HCT116 (cell line): Measurements from ENCODE around the gene SNRNP70. TPM values are rescaled to one million over a fixed set of nuclear protein-coding genes. Genes with fewer than 3 reads are reported as not detected.

ENCODE experiments used
- ATAC-seq: fragments of 200-7000 bp; cut with Tn5 transposase; 2 replicates; pipeline ENCODE4 v1.9.1; 2020; ENCODE audit warnings: mild to moderate bottlenecking, moderate library complexity
- BruUV-seq: library from RNA; stranded (reverse); fragments of 400-500 nt; replicated peaks from 2 replicates; lab custom pipeline; 2021; lab: Mats Ljungman, UMichigan
- CTCF ChIA-PET: fragments of 300-600 bp; sonication (Branson Sonifier 250); formaldehyde crosslinking; loops from one replicate; lab custom pipeline; 2021; ENCODE audit warnings: antibody characterized with exemption; lab: Charles Lee
- POLR2A ChIA-PET: fragments of 300-600, 350-600 bp; sonication (Branson Sonifier 250); formaldehyde crosslinking; loops from one replicate; lab custom pipeline; 2021; ENCODE audit warnings: antibody characterized with exemption; lab: Charles Lee
- RAD21 ChIA-PET, 2 experiments: fragments of 300-600 bp; sonication (Branson Sonifier 250); formaldehyde crosslinking; loops; one replicate each; lab custom pipeline; 2023; ENCODE audit warnings: low total read pairs in 2 of 2; ENCODE audit not compliant: uncharacterized antibody in 2 of 2, unreplicated experiment in 2 of 2, low non-redundant PET in 1 of 2; lab: Charles Lee
- DNase-seq: peaks from one replicate; pipeline ENCODE4 v3.0.0-alpha.2; 2010; ENCODE audit warnings: low read depth, low spot score
- H2AFZ ChIP-seq: fragments of 200-600 bp; shearing (Covaris generic), sonication (generic); 2 replicates; pipeline ENCODE4 v1.6.1; 2017; ENCODE audit warnings: low read depth, mixed run types, mixed read lengths, antibody characterized with exemption, low read length; ENCODE audit not compliant: poor library complexity, severe bottlenecking
- H3K27ac ChIP-seq: 2 replicates; pipeline ENCODE4 v1.5.1; 2012; ENCODE audit warnings: low read depth, low read length
- H3K27me3 ChIP-seq: fragments of 200-600 bp; sonication (generic); 2 replicates; pipeline ENCODE4 v1.6.1; 2016; ENCODE audit warnings: mixed run types, low read length, mixed read lengths; ENCODE audit not compliant: insufficient read depth
- H3K36me3 ChIP-seq, 2 experiments: fragments of 200-500 bp in 1 of 2; fragments of 200-600 bp in 1 of 2; sonication (Bioruptor generic) in 1 of 2; sonication (generic) in 1 of 2; 2 replicates each; pipeline versions ENCODE4 v1.5.1 to v1.6.1; 2014 to 2016; ENCODE audit warnings: low read length in 2 of 2, inconsistent platforms in 1 of 2, mixed read lengths in 1 of 2, mixed run types in 1 of 2; ENCODE audit not compliant: insufficient read depth in 2 of 2, control insufficient read depth in 1 of 2
- H3K4me1 ChIP-seq, 2 experiments: fragments of 200-600 bp in 1 of 2; sonication (generic) in 1 of 2; 2 replicates each; pipeline versions ENCODE4 v1.5.1 to v1.6.1; 2012 to 2017; ENCODE audit warnings: low read length in 2 of 2, inconsistent platforms in 1 of 2, mild to moderate bottlenecking in 1 of 2, mixed read lengths in 1 of 2, mixed run types in 1 of 2, moderate library complexity in 1 of 2; ENCODE audit not compliant: insufficient read depth in 2 of 2, control insufficient read depth in 1 of 2
- H3K4me2 ChIP-seq: fragments of 200-600 bp; sonication (generic); 2 replicates; pipeline ENCODE4 v1.6.1; 2017; ENCODE audit warnings: mixed run types, low read length, mixed read lengths
- H3K4me3 ChIP-seq, 2 experiments: fragments of 200-600 bp in 1 of 2; sonication (generic) in 1 of 2; replicated peaks in 1 of 2; 2 replicates each; pipeline ENCODE4 v1.5.1; 2011 to 2016; ENCODE audit warnings: low read length in 2 of 2, control low read depth in 1 of 2, low read depth in 1 of 2, mild to moderate bottlenecking in 1 of 2, mixed read lengths in 1 of 2, mixed run types in 1 of 2
- H3K79me2 ChIP-seq: fragments of 200-600 bp; sonication (generic); 2 replicates; pipeline ENCODE4 v1.6.1; 2017; ENCODE audit warnings: mild to moderate bottlenecking, mixed run types, low read length, moderate library complexity, mixed read lengths; ENCODE audit not compliant: insufficient read depth
- H3K9ac ChIP-seq: fragments of 200-600 bp; sonication (generic); 2 replicates; pipeline ENCODE4 v1.6.1; 2016; ENCODE audit warnings: low read length, mixed read lengths
- H3K9me2 ChIP-seq: fragments of 200-600 bp; sonication (generic), shearing (Covaris generic); 2 replicates; pipeline ENCODE4 v1.6.1; 2017; ENCODE audit warnings: mixed run types, mild to moderate bottlenecking, moderate library complexity; ENCODE audit not compliant: insufficient read depth
- H3K9me3 ChIP-seq, 2 experiments: fragments of 200-500 bp in 1 of 2; fragments of 200-600 bp in 1 of 2; sonication (Bioruptor generic) in 1 of 2; sonication (generic) in 1 of 2; 2 replicates each; pipeline ENCODE4 v1.6.1; 2014 to 2017; ENCODE audit warnings: low read length in 2 of 2, mixed read lengths in 2 of 2, inconsistent platforms in 1 of 2, low read depth in 1 of 2, mild to moderate bottlenecking in 1 of 2, mixed run types in 1 of 2, moderate library complexity in 1 of 2; ENCODE audit not compliant: control insufficient read depth in 1 of 2, insufficient read depth in 1 of 2
- H4K20me1 ChIP-seq: fragments of 200-600 bp; sonication (generic), shearing (Covaris generic); 2 replicates; pipeline ENCODE4 v1.6.1; 2017; ENCODE audit warnings: mixed run types, mild to moderate bottlenecking, moderate library complexity; ENCODE audit not compliant: insufficient read depth
- intact Hi-C: fragments of 100-400 bp; cut with micrococcal nuclease; formaldehyde crosslinking; loops from 2 replicates; pipeline ENCODE4 v1.10.0; 2022
- total RNA-seq: library from RNA; stranded (reverse); gene quantifications from one replicate; pipeline ENCODE4 v1.2.1, GENCODE V29; 2021; ENCODE audit not compliant: unreplicated experiment
- TF ChIP-seq, protein P1 (sequence below), 3 experiments: fragments of 200-600 bp in 1 of 3; sonication (generic) in 1 of 3; IDR thresholded peaks in 2 of 3; conservative IDR thresholded peaks in 1 of 3; 2 replicates each; pipeline ENCODE4 v1.5.1; 2012 to 2017; ENCODE audit warnings: low read depth in 2 of 3, low read length in 2 of 3, antibody characterized with exemption in 1 of 3, borderline replicate concordance in 1 of 3, control low read depth in 1 of 3, mild to moderate bottlenecking in 1 of 3, mixed read lengths in 1 of 3, mixed run types in 1 of 3, moderate library complexity in 1 of 3; ENCODE audit not compliant: insufficient read depth in 1 of 3

SNRNP70 gene
- total RNA-seq, 1 experiment from 2014 or later, result 236 TPM

DNA sequence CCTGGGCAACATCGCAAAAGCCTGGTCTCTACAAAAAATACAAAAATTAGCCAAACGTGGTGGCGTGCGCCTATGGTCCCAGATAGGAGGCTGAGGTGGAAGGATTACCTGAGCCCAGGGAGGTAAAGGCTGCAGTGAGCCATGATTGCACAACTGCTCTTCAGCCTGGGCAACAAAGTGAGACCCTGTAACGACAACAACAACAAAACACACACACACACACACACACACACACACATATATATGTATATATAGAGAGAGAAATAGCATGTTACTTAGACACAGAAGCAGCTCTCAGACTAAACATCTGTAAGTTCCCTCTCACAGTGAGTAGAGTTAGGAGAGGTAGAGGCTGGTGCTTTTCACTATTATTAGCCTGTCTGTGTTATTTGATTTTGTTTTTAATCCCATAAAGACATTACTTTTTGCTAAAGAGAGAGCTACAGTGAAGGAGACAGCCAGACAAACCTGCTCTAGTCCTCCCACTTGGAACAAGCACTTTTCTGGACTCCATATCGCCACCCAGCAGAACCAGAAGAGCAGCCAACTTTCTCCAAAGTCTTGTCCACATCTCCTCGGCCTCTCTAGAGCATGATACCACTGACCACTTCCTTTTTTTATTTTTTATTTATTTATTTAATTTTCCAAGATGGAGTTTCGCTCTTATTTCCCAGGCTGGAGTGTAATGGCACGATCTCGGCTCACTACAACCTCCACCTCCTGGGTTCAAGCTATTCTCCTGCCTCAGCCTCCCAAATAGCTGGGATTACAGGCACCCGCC lies 26.2 kb downstream of the SNRNP70 start:
- no peak for DNase-seq
- intact Hi-C loops, result no loop called here
- Histone ChIP-seq H3K36me3 (peaks cover 24 to 26% of the 10 kb centered on the region in 2 experiments), H3K9ac (no peak overlapping the region), H3K9me3 (no peaks in the 10 kb centered on the region), H3K27me3 (no peaks in the 10 kb centered on the region), H4K20me1 (no peaks in the 10 kb centered on the region), H3K27ac (no peak overlapping the region; the same call in 1 of the 2 replicates), H3K4me2 (no peak overlapping the region), H3K79me2 (peaks cover 9% of the 10 kb centered on the region; the same call in 1 of the 2 replicates), H3K4me1 (peaks cover 10 to 25% of the 10 kb centered on the region in 2 experiments; a peak in 3 of 4 replicates), H3K4me3 (no peak overlapping the region), H3K9me2 (no peaks in the 10 kb centered on the region), H2AFZ (no peak overlapping the region)
- ChIA-PET POLR2A (no interaction called here), CTCF (interaction anchor here (0.7 kb wide), 1 partner anchor 87 kb away, joined by 3 read pairs; no protein-coding TSS in a partner anchor), RAD21 (no interaction called here)
- no peak for ATAC-seq
- TF ChIP-seq, protein P1, sequence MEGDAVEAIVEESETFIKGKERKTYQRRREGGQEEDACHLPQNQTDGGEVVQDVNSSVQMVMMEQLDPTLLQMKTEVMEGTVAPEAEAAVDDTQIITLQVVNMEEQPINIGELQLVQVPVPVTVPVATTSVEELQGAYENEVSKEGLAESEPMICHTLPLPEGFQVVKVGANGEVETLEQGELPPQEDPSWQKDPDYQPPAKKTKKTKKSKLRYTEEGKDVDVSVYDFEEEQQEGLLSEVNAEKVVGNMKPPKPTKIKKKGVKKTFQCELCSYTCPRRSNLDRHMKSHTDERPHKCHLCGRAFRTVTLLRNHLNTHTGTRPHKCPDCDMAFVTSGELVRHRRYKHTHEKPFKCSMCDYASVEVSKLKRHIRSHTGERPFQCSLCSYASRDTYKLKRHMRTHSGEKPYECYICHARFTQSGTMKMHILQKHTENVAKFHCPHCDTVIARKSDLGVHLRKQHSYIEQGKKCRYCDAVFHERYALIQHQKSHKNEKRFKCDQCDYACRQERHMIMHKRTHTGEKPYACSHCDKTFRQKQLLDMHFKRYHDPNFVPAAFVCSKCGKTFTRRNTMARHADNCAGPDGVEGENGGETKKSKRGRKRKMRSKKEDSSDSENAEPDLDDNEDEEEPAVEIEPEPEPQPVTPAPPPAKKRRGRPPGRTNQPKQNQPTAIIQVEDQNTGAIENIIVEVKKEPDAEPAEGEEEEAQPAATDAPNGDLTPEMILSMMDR (IDR thresholded peaks at IDR 0.05 in 2 of 3, conservative IDR thresholded peaks at IDR 0.05 in 1 of 3; ENCODE audit: borderline replicate concordance in 1 of 3, insufficient read depth in 1 of 3, low read depth in 2 of 3, low read length in 2 of 3), result no peak
- no TSS peak for BruUV-seq
